ENCODE measurements around the gene ULBP1. TPM values are rescaled to one million over a fixed set of nuclear protein-coding genes. Genes with fewer than 3 reads are reported as not detected.
"Not testable (repeated sequence)": the region's sequence is repeated elsewhere in the genome, so short reads cannot be mapped to it uniquely, and the experiment has no call there.

ULBP1 gene
- total RNA-seq, 1 experiment from 2014 or later = 1.2 TPM

DNA sequence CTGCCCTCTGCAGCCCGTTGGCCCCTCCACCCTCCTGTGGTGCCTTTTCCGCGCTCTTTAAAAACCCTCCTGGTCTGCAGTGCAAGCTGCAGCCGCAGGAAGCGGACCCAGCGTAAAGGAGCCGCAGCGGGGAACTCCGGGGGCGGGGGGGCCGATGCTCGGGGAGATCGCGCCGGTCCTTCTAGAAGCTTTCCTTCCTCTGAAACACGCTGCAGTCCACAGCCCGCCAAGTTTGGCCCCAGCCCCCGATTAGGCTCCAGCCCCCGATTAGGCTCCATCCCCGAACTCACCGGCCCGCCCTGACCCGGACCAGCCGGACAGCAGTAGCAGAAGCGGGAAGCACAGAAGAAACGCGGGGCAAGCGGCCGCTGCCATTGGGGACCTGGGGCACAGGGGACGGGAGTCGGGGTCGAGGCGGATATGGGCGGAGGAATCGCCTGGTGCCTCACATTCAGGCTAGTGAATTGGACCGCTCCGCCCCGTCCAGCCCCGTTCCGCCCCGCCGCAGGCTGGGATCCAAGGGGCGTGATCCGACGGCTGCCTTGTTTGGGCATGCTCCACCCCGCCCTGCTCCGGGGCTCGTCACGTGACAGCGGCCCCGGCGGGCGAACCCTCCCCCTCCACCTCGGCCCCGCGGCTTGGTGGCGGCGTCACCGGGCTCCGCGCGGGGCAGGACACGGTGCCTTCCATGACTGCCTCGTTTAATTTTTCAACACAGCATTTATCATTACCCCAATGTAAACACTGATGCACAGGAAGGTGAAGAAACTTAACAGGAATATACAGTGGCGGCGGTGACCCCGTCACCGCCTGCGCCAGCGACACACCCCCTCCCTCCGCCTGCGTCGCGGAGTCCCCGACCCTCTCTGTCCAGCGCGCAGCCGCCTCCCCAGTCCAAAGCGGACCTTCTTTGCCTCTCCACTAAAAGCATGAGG lies 41.3 kb downstream of the ULBP1 start:
- DNase-seq (ENCODE audit: low read depth) = peak; percentile 99

DNA sequence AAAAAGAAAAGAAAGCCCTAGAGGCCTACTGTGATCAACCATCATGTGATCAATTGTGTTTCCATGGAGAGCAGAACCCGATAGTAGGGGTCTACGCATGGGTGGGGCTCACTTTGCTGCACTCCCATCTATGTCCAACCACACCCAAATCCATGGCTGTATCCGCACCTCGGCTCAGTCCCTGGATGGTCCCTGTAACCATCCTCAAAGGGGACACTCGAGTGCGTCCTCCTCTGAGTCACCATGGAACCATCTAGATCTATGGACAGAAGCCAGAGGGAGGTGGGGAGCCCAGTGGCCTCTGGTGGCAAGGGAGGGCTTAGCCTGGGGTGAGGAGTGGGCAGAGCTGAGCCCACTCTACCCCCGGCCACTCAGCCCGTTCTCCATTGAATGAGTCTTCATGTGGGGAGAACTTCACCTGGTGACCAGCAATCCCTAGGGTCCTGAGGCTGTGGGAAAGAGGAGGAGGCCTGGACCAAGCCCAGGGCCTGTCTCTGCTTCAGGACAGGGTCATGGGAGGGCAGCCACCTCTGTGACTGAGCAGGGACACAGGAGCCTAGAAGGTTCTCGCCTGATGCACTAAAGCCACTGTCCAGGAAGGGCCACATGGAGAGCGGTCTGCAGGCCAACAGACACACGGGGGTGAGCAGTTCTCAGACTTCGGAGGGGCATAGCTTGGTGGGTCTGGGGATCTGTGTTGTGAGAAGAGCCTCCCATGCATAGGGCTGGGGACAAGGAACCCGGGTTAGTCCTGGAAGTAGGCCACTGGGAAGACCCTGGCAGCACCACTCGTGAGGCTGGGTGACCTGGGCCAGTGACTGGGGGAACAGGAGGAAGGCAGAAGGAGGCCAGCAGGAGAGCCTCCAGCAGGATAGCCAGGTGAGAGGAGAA lies 42.3 kb downstream of the ULBP1 start:
- no peak for DNase-seq (ENCODE audit: low read depth)

DNA sequence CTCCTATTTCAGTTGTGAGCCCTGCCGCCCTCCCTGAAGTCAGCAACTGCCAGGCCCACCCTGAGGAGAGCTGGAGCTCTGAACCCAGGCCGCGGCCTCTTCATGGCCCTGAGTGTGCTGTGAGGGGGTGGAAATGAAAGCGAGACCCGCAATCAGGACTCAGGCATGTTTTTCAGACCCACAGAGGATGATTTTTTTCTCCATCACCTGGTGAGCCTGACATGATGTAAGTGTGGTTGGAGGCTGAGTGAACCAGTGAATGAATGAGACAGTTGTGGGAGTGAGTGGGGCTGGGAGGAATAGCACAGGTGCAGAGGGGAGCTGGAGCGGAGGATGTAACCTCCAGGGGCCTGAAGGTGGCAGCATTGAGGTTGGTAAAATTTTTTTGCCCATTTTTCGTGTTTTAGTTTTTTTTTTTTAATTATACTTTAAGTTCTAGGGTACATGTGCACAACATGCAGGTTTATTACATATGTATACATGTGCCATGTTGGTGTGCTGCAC lies 43.3 kb downstream of the ULBP1 start:
- peak; percentile 49 for DNase-seq (ENCODE audit: low read depth)

DNA sequence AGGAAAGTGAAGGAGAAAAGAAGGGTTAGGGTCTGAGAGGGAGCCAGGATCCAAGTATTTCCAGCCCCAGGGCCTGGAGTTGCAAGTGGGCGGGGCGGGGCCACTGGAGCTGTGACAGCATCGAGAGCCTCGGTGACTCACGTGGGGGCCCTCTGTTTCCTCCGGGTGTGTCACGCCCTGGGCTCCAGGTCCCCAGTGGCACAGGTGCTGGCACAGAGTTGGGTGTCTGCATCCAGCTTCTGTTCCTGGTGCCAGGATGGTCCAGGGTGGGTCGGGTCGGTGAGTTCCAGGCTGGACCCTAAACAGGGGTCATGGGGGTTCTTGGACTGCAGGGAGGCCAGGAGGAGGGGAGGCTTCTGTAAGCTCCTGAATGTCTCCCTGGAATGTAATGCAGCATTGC lies 44.8 kb downstream of the ULBP1 start:
- peak; percentile 84 for DNase-seq (ENCODE audit: low read depth)

DNA sequence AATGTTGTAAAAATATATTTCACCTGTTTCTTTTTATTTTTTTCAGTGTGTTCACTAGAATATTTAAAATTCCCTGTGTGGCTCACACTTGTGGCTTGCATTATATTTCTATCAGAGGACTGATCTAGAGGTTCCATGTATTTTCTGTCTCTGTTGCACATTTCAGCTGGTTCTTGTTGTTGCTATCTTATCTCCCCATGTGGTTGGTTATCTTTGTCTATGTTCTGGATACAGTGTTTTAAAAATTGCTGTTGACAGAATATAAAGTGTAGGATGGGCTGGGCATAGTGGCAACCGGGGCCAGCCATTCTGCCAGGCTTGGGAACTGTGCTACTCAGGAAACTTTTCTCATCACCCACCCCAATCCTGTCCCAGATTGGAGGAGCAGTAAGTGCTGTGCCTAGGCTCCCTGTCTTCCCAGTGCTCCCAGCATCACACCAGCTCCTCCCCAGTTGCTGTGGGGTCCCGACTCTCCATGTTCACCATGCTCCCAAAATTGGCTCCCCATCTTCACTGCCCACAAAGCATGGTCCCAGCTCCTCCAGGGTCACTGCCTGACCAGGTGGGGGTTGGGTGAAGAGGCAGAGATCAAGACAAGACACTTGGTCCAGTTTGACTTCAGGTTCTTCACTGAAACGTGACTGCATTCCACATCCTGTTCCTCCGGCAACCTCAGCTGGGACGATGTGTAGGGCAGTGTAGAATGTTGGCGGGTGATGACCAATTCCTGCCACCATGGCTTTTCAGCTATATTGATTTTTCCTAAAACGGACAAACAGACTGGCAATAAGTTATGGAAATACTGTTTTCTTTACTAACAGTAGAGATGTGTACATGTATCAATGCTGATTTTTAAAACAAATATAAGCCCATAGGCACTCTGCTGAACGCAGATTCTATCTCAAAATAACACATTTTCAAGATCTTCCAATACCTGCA lies 49.4 kb downstream of the ULBP1 start:
- not testable (repeated sequence) for DNase-seq (ENCODE audit: low read depth)

DNA sequence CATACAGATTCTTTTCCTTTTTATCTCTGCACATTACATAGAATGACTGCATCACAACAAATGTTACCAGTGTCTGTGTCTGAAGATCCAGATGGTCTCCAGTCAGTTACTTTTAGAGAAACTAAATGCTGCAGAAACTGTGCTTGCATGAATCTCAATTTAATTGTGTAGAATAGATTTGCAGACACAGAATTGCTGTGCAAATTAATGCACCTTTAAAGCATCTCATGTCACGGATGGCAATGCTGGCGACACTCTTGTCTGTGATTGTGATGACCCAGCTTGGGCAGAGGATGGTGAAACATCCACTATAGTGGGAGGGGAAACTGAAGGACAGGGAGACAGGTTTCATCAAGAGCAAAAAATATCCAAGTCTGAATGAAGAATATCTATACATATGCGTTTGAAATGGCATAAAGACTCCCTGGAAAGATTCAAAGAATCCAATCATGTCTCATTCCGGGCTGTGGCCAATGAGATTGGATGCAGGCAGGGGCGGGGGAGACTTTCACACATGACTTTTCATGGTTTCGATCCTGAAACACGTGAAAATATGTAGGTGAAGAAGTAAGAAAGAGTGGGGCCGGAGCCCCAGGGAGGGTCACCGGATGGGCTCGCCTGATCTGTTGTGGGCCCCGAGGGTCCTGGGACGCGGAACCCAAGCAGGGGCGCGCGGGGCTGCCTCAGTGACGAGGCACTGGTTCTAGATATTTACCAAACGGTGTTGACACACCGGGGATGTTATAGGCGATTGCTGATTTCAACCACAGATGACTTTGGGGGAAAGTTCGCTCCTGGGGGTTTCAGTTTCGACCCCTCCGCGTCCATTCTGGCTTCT lies 50.3 kb downstream of the ULBP1 start:
- not testable (repeated sequence) for DNase-seq (ENCODE audit: low read depth)

DNA sequence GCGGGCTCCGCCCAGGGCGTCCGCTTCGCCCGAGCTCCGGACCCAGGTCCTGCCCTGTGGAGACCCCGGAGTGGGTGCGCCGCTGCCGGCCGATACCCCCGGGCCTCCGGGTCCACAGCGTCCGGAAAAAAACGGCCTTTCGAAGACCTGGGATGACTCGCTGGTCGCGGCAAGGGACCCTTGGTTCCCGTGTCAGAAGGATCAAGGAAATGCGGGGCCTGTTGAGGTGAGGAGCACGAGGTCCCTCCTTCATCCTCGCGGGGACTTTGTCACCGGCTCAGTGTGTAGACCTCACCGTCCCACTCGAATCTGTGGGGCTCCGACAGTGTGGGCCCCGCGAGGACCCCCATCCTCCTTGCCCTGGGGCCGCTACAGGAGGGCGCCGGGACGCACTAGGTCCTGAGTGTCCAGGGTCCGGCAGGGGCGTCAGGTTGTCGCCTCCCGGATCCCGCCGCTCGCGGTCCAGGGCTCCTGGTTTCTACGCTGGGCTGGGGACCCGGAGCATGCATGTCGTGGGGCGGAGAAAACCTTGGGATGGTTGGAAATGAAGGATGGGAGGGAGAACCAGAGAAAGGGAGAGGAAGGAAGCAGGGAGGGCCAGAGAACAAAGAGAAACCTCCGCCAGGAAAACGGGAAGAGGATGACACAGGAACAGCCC lies 51.0 kb downstream of the ULBP1 start:
- not testable (repeated sequence) for DNase-seq (ENCODE audit: low read depth)

DNA sequence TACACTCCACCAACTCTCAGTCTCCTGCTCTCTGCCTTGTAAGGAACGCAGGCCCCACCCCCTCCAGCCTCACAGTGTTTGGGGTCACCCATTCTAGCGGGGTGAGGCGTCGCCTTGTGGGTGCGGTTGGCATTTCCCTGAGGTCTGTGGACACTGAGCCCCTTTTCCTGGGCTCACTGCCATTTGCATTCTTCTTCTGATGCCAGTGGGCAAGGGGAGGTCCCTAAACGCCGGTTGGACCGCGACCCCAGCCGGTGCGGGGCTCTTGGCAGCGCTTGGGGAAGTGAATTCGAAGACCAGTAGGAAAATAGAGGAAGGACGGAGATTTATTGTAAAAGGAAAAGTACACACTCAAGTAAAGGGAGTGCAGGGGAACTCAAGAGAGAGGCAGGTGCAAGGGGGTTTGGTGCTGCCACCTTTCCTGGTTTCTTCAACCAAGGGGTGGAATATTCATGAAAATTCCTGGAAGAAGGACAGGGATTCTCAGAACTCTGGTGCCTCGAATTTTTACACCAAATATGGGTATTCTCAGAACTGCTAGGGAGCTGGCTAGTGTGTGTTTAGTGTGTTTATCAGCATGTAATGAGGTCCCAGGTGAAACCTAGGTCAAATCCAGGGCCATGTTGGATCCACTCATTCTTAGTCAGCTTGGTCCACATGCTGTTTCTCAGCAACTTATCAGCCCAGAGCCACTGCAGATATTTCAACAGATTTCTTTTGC lies 51.7 kb downstream of the ULBP1 start:
- DNase-seq (ENCODE audit: low read depth) = peak; percentile 67

DNA sequence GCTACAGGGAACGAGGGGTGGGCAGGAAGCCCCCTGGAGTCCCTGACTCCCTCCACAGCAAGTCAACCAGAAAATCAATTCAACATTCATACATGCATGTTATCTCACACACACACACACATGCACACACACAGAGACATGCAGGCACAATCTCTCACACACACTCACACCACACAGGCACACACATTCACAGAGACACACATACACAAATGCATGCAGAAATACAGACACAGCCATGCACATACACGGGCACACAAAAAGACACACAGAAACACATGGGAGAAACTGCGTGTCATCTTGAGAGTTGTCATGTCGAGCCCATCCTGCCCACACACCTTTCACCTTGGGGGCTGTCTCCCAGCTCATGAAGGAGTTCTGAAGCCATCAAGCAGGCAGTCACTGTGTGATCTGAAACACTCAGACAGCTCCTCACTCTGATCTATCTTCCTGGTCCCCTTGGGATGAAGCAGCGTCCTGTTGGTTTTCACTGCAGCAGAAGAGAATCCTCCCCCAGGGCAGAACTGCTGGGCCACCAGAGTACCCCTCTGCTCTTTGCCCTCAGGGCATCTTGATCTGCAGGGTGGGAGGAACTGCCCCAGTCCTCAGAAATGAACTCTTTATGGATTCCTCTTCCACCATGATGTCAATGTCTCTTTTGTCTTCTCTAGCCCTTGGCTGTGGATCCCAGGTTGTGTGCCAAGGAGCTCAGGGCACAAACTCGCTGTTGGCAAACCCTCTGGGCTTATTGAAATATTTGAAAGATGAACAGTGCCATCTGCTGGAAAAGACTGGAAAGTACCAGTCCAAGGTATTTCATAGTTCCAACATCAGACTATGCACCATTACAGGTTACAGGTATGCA lies 52.8 kb downstream of the ULBP1 start:
- peak; percentile 72 for DNase-seq (ENCODE audit: low read depth)

DNA sequence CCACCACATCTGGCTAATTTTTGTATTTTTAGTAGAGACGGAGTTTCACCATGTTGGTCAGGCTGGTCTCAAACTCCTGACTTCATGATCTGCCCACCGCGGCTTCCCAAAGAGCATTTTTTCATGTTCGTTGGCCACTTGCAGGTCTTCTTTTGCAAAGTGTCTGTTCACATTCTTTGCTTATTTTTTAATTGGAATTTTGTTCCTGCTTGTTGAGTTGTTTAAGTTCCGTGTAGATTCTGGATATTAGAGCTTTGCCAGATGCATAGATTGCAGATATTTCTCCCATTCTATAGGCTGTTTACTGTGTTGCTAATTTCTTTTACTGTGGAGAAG lies 53.4 kb downstream of the ULBP1 start:
- not testable (repeated sequence) for DNase-seq (ENCODE audit: low read depth)

DNA sequence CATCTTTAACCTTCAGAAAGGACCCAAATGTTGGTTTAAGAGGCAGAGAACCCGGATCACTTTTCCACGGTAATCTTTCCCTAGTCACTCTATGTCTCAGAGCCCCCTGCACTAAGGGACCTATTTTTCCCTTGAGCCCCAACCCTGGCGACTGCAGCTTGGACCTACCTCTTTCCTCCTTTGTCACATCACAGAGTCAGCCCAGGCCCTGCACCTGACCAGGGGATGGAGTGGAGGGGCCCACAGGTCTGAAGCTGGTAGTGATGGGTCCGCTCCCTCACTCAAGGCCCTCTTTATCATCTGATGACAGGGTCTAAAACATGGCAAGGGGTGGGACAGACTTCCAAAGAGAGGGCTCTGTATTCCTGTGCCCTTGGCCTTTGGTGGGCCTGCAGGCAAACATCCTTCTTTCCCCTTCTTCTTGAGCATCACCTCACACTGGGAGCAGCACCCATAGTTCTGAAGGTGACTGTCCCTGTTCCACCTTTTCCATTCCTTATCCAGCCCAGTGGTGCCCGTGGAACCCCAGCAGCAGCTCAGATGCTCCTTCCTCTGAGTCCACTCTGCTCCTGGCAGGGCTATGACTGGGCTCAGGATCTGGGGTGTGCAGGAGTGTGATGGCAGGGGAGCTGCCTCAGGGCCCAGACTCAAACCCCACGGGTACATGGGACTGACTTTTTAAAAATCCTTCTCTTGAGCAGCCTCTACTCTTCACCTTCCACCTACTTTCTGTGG lies 55.3 kb downstream of the ULBP1 start:
- no peak for DNase-seq (ENCODE audit: low read depth)

DNA sequence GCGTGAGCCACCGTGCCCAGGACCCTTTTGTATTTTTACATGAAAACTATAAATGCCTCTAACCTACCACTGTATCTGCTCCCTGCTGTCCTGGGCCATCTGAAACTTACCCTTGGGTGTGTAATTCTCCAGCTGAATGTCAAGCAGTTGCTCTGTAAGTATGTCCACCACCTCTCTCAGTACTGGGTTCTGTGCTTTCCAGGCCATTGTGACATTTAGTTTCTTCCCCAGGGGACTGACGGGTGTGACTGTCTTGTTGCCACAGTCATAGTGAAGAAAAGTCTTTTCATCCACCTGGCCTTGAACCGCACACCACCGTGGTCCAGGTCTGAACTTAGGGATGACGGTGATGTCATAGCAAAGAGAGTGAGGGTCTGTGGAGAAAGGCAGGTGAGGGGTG lies 58.1 kb downstream of the ULBP1 start:
- DNase-seq (ENCODE audit: low read depth) = not testable (repeated sequence)

Other genes with a start within 250 kb of the ULBP1 start
- gene LATS1, start 245.8 kb upstream of the ULBP1 start, total RNA-seq (2014; rRNA removed; shearing (Covaris generic)) = 15.0 and 19.5 TPM in 2 replicates
- gene NUP43, start 217.4 kb upstream of the ULBP1 start, total RNA-seq (2014; rRNA removed; shearing (Covaris generic)) = 95.7 and 104 TPM in 2 replicates
- gene PCMT1, start 214.2 kb upstream of the ULBP1 start, total RNA-seq (2014; rRNA removed; shearing (Covaris generic)) = 229 and 275 TPM in 2 replicates
- gene LRP11, start 99.6 kb upstream of the ULBP1 start, total RNA-seq (2014; rRNA removed; shearing (Covaris generic)) = 60.6 and 73.0 TPM in 2 replicates
- gene RAET1E, start 65.8 kb upstream of the ULBP1 start, total RNA-seq (2014; rRNA removed; shearing (Covaris generic)) = 1.4 and 4.1 TPM in 2 replicates
- 0.27 and 0.86 TPM in 2 replicates for gene RAET1G, start 40.8 kb upstream of the ULBP1 start, total RNA-seq (2014; rRNA removed; shearing (Covaris generic))
- 42.6 and 53.7 TPM in 2 replicates for gene ULBP2, start 21.9 kb upstream of the ULBP1 start, total RNA-seq (2014; rRNA removed; shearing (Covaris generic))
- 0.36 and 1.1 TPM in 2 replicates for gene RAET1L, start 61.6 kb downstream of the ULBP1 start, total RNA-seq (2014; rRNA removed; shearing (Covaris generic))
- gene ULBP3, start 105.2 kb downstream of the ULBP1 start, total RNA-seq (2014; rRNA removed; shearing (Covaris generic)) = 27.3 and 36.4 TPM in 2 replicates
- gene PPP1R14C, start 179.1 kb downstream of the ULBP1 start, total RNA-seq (2014; rRNA removed; shearing (Covaris generic)) = 12.3 and 17.5 TPM in 2 replicates